GM19455 (cell line): Measurements from ENCODE around the gene VPS13D.

Experiments
- ATAC-seq: cut with Tn5 transposase; IDR thresholded peaks from one replicate; pipeline ENCODE4 v1.9.1; 2021; ENCODE audit not compliant: unreplicated experiment

Gene VPS13D

GRCh38 chr1:12547586-12548225 is 317.9 kb downstream of the VPS13D start:
- no peak for ATAC-seq

- no peak for ATAC-seq
Measured at GRCh38 chr1:12548279-12548972, 318.6 kb downstream of the VPS13D start.

GRCh38 chr1:12548973-12549459 is 319.2 kb downstream of the VPS13D start:
- ATAC-seq = no peak

- ATAC-seq = no peak
Measured at GRCh38 chr1:12549460-12550349, 319.9 kb downstream of the VPS13D start.

GRCh38 chr1:12551584-12551983 is 321.8 kb downstream of the VPS13D start:
- no peak for ATAC-seq

- ATAC-seq = no peak
Measured at GRCh38 chr1:12552111-12552888, 322.5 kb downstream of the VPS13D start.

GRCh38 chr1:12552951-12553921 is 323.4 kb downstream of the VPS13D start:
- ATAC-seq = no peak

- ATAC-seq = no peak
Measured at GRCh38 chr1:12553963-12554362, 324.1 kb downstream of the VPS13D start.

GRCh38 chr1:12554521-12555305 is 324.9 kb downstream of the VPS13D start:
- no peak for ATAC-seq

- no peak for ATAC-seq
Measured at GRCh38 chr1:12555411-12556367, 325.9 kb downstream of the VPS13D start.

- ATAC-seq = no peak
Measured at GRCh38 chr1:12556368-12556930, 326.6 kb downstream of the VPS13D start.

GRCh38 chr1:12556957-12557935 is 327.4 kb downstream of the VPS13D start:
- ATAC-seq = no peak

- no peak for ATAC-seq
Measured at GRCh38 chr1:12561121-12561520, 331.3 kb downstream of the VPS13D start.
